Suppressor macrophage treated with lipopolysaccharide for 1 hour (primary cell): ENCODE results near the gene EIF2B1.
"Not testable (repeated sequence)": the region's sequence is repeated elsewhere in the genome, so short reads cannot be mapped to it uniquely, and the experiment has no call there.

ENCODE experiments used
- DNase-seq, 3 donors: peaks; one replicate each; pipeline ENCODE4 v3.0.0-alpha.2; 2020 to 2022

EIF2B1 gene

GRCh38 chr12:123617144-123617543, 16.3 kb downstream of the EIF2B1 start:
- DNase-seq: no peak

- no peak for DNase-seq
These were observed 19.0 kb downstream of the EIF2B1 start for GRCh38 chr12:123614531-123614930.

- DNase-seq: no peak
These were observed 19.4 kb downstream of the EIF2B1 start for GRCh38 chr12:123614110-123614509.

GRCh38 chr12:123608182-123608581, 25.3 kb downstream of the EIF2B1 start:
- no peak for DNase-seq

GRCh38 chr12:123607756-123608155, 25.7 kb downstream of the EIF2B1 start:
- DNase-seq: no peak

GRCh38 chr12:123603495-123603894, 30.0 kb downstream of the EIF2B1 start:
- not testable (repeated sequence) for DNase-seq

- peak in 1 of 3 donors; percentile 25 for DNase-seq
These were observed 30.8 kb downstream of the EIF2B1 start for GRCh38 chr12:123602651-123603195.

GRCh38 chr12:123601602-123602489, 31.6 kb downstream of the EIF2B1 start, which contains the start of gene DDX55:
Gene DDX55, plus strand, starts transcription at chr12:123602099. Its CDS starts 50 bp downstream, at chr12:123602149.
- DNase-seq: peak; percentile 91 to 95 (median 94)

- no peak for DNase-seq
These were observed 33.8 kb downstream of the EIF2B1 start for GRCh38 chr12:123599721-123600120.

GRCh38 chr12:123599310-123599709, 34.2 kb downstream of the EIF2B1 start:
- DNase-seq: no peak

GRCh38 chr12:123598522-123598921, 35.0 kb downstream of the EIF2B1 start:
- no peak for DNase-seq

GRCh38 chr12:123597100-123597499, 36.4 kb downstream of the EIF2B1 start:
- no peak for DNase-seq

GRCh38 chr12:123595729-123596128, 37.8 kb downstream of the EIF2B1 start:
- DNase-seq: no peak

GRCh38 chr12:123591702-123592481, 41.6 kb downstream of the EIF2B1 start:
- no peak for DNase-seq

GRCh38 chr12:123580772-123581171, 52.7 kb downstream of the EIF2B1 start:
- no peak for DNase-seq

GRCh38 chr12:123578829-123579228, 54.7 kb downstream of the EIF2B1 start:
- not testable (repeated sequence) for DNase-seq

GRCh38 chr12:123578243-123578642, 55.2 kb downstream of the EIF2B1 start:
- no peak for DNase-seq

GRCh38 chr12:123576611-123577010, 56.9 kb downstream of the EIF2B1 start:
- DNase-seq: no peak

GRCh38 chr12:123573870-123574269, 59.6 kb downstream of the EIF2B1 start:
- no peak for DNase-seq

GRCh38 chr12:123572391-123572790, 61.1 kb downstream of the EIF2B1 start:
- no peak for DNase-seq

GRCh38 chr12:123571343-123571813, 62.1 kb downstream of the EIF2B1 start:
- DNase-seq: no peak
